Activated CD8-positive, alpha-beta memory T cell treated with anti-CD3 and anti-CD28 coated beads for 1 hour (primary cell): ENCODE results near the gene TMPRSS6.

Experiments
- DNase-seq, 2 donors: peaks; one replicate each; pipeline ENCODE4 v3.0.0-alpha.2; 2020; ENCODE audit warnings: low read depth in 1 of 2; ENCODE audit errors: extremely low read depth in 1 of 2

Gene TMPRSS6

GRCh38 chr22:37053310-37054055 is 56.0 kb downstream of the TMPRSS6 start:
- DNase-seq: no peak

- DNase-seq: no peak
These were observed 56.9 kb downstream of the TMPRSS6 start for GRCh38 chr22:37052386-37053309.

GRCh38 chr22:37051391-37052385 is 57.8 kb downstream of the TMPRSS6 start, which contains the start of gene KCTD17:
TSS of gene KCTD17 (plus strand) at chr22:37051742. CDS start at chr22:37051761, 19 bp downstream.
- peak; percentile 34 to 66 for DNase-seq

- no peak for DNase-seq
These were observed 58.6 kb downstream of the TMPRSS6 start for GRCh38 chr22:37050913-37051312.

GRCh38 chr22:37049224-37049623 is 60.3 kb downstream of the TMPRSS6 start:
- DNase-seq: no peak

GRCh38 chr22:37048133-37048532 is 61.4 kb downstream of the TMPRSS6 start:
- no peak for DNase-seq

- no peak for DNase-seq
These were observed 62.5 kb downstream of the TMPRSS6 start for GRCh38 chr22:37047006-37047405.

- DNase-seq: no peak
These were observed 62.9 kb downstream of the TMPRSS6 start for GRCh38 chr22:37046589-37046988.

GRCh38 chr22:37045958-37046357 is 63.6 kb downstream of the TMPRSS6 start:
- DNase-seq: no peak

- DNase-seq: no peak
These were observed 64.6 kb downstream of the TMPRSS6 start for GRCh38 chr22:37044634-37045625.

- DNase-seq: no peak
These were observed 65.5 kb downstream of the TMPRSS6 start for GRCh38 chr22:37043828-37044538.

- DNase-seq: no peak
These were observed 66.2 kb downstream of the TMPRSS6 start for GRCh38 chr22:37043209-37043827.

GRCh38 chr22:37039466-37039865 is 70.0 kb downstream of the TMPRSS6 start:
- DNase-seq: no peak

- DNase-seq: no peak
These were observed 71.8 kb downstream of the TMPRSS6 start for GRCh38 chr22:37037669-37038068.

GRCh38 chr22:37036655-37037377 is 72.7 kb downstream of the TMPRSS6 start:
- no peak for DNase-seq

- no peak for DNase-seq
These were observed 75.7 kb downstream of the TMPRSS6 start for GRCh38 chr22:37033605-37034430.
